ELF-1 (cell line): ENCODE results near the gene SYCE1.
A peak's percentile ranks its signal among the peaks of the same experiment; 100 is the strongest.
"Not testable (repeated sequence)": the region's sequence is repeated elsewhere in the genome, so short reads cannot be mapped to it uniquely, and the experiment has no call there.

Experiments used
- DNase-seq: peaks from one replicate; pipeline ENCODE4 v3.0.0-alpha.2; 2016; ENCODE audit warnings: low read depth, low spot score

SYCE1 gene

DNA sequence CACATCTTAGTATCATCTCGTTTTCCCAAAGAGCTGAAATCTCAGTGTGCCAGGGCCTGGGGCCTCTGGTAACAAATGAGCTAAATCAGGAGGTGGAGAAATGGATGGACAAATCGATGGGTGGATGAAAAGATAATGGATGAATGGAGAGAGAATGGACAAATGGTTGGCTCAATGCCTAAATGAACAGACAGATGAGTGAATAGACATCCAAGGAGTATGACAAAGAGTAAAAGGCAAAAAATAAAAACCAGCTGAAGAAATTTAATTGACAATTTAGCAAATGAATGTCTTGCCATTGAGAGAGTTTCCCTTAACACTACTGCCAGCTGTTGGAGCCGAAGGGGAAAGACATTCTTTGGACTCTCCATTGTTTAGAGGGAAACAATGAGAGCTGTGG lies 8.0 kb downstream of the SYCE1 start:
- no peak for DNase-seq

DNA sequence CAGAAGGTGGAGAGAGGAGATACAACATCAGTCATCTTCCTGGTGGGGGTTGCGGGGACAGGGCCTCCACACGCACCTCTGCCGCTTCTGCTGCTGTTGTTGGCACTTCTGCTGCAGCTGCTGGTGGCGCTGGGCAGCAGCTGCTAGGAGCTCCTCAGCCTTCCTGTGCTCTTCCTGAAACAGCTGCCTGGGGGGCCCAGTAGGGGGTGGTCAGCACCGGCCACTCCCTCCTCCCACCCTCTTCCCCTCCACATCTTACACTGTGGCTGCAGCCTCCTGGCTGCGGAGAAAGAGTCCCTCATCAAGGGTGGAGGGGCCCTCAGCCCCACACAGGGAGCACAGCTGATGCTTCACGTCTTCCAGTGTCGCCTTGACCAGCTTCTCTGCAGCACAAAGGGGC lies 9.9 kb downstream of the SYCE1 start:
- DNase-seq, result no peak

- DNase-seq, result no peak
Measured at GRCh38 chr10:133554600-133554999, 10.8 kb downstream of the SYCE1 start.

DNA sequence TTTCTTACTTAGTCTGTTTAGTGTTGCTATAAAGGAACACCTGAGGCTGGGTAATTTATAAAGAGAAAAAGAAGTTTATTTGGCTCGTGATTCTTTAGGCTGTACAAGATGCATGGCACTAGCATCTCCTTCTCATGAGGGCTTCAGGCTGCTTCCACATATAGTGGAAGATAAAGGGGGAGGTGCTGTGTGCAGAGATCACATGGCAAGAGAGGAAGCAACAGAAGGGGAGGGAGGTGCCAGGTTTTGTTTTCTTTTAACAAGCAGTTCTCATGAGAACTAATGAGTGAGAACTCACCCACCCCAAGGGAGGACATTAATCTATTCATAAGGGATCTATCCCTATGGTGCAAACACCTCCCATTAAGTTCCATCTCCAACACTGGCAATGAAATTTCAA lies 20.9 kb downstream of the SYCE1 start:
- DNase-seq, result no peak

- DNase-seq, result peak; percentile 58
Measured at GRCh38 chr10:133541441-133541975, 23.9 kb downstream of the SYCE1 start.

DNA sequence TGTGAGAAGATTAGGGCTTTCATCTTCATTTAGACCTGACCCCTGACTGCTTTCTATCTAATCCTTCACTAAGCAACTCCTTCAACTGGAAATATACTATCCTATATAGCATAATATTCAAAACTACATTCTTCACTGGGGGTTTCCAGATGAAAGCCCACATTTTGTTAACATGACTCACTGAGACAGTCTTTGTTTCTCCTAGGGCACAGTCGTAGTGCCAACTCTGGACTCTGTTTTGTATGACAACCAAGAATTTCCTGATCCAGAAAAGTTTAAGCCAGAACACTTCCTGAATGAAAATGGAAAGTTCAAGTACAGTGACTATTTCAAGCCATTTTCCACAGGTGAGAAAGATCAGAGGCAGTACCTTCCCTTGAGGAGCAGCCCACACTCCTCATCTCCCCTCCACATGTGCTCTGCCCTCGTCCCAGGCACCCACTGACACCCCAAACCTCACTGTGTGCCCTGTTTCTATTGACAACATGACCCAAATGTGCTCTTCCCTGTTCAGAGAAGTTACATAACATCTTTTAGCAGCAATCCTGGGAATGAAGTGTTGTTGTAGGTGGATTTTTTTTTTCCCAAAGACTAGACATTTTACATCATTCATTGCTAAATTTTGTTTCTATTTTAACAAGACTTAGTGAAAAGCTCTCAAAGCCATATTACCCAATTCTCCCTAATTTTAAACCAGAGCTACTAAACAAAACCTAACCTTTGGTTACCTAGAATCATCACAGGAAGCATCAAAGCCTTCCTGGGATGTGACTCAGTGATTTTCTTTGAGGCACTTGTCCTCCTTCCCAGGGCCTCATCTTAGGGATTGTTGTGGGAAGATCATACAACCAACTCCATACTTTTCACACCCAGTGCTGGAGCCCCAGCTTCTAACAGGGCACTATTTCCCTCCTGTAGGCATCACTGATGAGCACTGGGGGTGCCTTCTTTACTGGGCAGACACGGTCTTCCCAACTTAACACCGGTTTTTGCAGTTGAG lies 27.5 kb downstream of the SYCE1 start:
- no peak for DNase-seq

DNA sequence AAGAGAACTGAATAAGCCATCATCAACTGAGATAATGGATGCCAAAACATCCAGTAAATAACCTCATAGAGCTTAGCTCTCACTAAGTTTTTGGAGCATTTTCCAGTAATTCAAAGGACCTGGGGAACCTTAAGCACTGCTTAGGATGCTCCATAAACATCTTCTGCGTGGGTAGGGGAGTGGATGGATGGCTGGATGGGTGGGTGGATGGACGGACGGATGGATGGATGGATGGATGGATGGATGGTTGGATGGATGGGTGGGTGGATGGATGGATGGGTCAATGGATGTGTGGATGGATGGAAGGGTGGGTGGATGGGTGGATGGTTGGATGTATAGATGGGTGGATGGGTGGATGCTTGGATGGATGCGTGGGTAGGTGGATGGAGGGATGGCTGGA lies 29.2 kb downstream of the SYCE1 start:
- DNase-seq, result no peak

DNA sequence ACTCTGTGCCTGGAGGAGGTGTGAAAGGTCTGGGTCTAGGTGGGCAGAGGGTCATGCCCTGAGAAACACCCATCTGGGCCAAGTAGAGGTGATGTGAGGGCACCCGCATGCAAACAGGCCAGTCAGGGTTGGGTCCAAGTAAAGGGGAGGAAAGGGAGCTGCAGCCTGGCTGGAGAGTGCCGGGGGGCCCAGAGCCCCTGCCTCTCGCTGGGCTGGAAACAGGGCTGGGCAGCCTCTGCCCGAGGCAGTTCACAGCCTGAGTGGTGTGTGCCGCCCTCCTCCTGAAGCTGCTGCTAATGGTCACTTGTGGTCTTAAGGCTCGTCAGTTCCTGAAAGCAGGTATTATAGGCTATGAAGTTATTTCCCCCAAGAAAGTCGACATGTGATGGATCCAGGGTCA lies 31.0 kb downstream of the SYCE1 start:
- DNase-seq, result no peak

DNA sequence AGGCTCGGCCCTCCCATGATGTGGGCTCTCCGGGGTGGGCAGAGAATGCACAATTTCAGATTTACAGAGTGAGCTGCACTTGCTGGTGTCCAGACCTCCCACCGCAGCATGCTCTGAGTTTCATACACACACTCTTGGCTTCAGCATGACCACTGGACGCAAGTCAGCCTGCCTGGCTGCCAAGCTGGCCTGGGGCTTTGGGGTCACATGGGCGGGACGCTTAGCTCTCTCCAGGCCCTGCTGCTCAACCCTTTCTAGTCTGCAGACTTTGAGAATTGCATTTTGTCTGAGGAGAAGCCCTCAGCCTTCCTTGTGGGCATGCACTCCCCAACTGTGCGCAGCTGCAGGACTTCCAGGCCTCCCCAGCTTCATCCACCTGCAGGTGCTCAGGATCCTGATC lies 32.5 kb downstream of the SYCE1 start:
- no peak for DNase-seq

GRCh38 chr10:133530506-133530905 lies 34.9 kb downstream of the SYCE1 start:
- no peak for DNase-seq

GRCh38 chr10:133529576-133529946 lies 35.8 kb downstream of the SYCE1 start:
- no peak for DNase-seq

GRCh38 chr10:133528845-133529575 lies 36.4 kb downstream of the SYCE1 start:
- peak; percentile 73 for DNase-seq

DNA sequence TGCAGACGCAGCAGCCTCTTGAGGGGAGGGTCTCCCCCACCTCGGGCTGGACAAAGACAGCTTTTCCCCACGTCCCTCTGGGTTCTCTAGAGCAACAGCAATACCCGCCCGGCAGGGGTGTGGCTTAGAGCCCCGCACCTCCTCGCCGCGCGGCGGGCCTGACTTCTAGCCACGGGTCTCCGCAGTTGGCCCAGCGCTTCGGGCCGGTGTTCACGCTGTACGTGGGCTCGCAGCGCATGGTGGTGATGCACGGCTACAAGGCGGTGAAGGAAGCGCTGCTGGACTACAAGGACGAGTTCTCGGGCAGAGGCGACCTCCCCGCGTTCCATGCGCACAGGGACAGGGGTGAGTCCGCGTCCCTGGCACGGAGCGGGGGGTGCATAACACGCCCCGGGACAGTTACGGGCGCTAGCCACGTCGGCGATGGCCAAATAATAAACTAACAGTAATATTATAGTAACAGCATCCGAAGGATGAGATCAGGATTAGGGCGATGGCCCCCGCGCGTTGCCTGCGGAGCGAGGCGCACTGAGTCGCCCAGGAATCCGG lies 37.0 kb downstream of the SYCE1 start:
- no peak for DNase-seq

DNA sequence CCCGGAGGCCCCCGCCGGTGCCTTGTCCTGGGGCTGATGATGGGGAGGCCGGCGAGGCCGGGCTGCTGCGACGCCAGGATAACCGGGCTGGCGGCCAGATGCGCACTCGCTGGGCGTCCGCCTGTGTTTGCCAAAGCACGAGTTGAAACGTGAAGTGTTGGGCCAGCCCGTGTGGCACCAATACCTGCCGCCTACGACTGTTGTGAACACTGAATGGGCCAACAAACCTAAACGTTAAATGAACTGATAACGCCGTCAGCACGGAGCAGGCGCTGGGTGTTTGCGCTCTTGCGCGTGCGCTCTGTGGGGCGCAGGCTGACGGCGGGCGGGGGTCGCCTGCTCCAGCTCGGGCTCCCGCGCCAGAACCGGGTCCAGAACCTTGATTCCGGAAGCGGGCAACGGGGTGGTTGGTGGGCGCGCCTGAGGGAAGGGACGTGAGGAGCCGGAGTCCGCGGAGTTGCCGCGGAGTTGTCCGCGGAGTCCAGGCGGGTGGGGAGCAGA lies 37.6 kb downstream of the SYCE1 start:
- peak; percentile 30 for DNase-seq

GRCh38 chr10:133526957-133527588 lies 38.3 kb downstream of the SYCE1 start, which contains the start of gene CYP2E1:
Gene CYP2E1, plus strand, starts transcription at chr10:133527363. Its CDS starts 33 bp downstream, at chr10:133527396.
- DNase-seq, result peak; percentile 20

DNA sequence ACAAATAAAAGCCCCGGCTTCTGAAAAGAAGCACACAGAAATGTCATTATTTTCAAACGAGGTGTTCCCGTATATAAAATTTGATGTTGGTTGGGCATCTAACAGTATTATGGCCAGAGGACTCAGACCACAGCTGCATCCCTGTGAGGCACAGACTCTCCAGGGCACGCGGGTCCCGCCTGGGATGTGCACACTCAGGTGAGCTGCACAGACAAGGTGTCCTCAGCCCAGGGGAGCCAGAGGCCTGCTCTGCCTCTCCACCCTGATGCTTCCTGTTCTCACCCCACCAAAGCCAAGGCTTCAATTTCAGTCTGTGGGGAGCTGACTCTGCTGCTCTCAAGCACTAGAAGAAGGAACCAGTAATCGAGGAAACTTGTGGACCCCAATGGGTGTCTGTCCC lies 39.9 kb downstream of the SYCE1 start:
- DNase-seq, result no peak

- no peak for DNase-seq
Measured at GRCh38 chr10:133523631-133524203, 41.7 kb downstream of the SYCE1 start.

DNA sequence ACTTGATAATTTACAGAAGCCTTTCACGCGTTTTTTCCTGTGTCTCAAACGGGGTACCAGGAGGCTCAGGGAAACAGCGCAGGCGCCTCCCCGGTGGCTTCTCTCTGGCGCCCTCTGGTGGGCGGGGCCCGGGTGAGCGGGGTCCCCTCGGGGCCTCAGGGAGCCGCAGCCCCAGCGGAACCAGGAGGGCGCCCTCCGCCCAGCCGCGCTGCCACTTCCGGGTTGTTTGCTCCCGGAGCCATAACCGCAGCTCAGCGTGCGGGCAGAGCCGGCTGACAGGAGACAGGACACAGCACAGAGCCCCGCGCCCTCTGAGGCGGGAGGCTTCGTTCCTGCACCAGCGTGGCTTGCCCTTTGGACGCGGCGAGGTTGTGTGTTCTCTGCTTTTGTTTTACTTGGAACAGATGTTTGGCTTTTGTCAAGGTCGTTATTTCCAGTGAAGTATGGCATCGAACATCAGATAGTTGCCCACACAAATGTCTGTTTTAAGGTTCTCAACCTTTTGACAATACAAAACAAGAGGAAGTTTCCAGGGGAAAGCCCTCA lies 45.1 kb downstream of the SYCE1 start:
- peak; percentile 90 for DNase-seq

GRCh38 chr10:133518517-133518916 lies 46.9 kb downstream of the SYCE1 start:
- not testable (repeated sequence) for DNase-seq

DNA sequence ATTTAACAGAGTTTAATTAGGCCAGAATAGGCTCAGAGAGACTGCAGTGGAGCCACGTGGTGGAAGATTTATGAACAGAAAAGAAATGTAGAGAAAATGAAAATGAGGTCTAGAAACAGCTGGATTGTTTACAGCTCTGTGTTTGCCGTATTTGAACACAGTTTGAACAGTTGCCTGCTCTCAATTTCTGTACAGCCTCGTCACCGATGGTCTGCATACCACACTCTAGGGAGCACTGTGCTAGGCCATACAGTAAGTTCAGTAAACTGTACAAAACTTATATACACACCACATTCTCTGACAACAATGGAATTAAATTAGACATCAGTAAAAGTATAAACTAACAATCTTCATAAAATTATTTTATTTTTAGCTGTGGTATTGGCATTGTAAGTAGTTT lies 49.3 kb downstream of the SYCE1 start:
- DNase-seq, result no peak

DNA sequence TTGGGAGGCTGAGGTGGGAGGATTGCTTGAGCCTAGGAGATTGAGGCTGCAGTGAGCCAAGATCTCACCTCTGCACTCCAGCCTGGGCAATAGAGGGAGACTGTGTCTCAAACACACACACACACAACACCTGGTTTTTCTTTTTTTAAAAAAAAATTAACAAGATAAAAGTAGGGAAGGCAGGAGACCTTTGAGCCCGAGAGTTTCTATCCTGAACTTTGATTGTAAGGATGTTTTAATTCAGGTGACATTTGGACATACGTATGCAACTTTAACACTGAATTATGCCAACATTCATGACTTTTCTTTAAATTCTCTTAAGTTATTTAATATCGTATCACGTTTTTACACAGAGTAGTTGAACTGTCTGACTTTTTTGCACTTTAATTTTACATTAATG lies 49.9 kb downstream of the SYCE1 start:
- DNase-seq, result no peak
